GM21381 (cell line): ENCODE data around the gene TBC1D22A.

ENCODE experiments used
- ATAC-seq: cut with Tn5 transposase; IDR thresholded peaks from one replicate; pipeline ENCODE4 v1.9.1; 2021; ENCODE audit warnings: mild to moderate bottlenecking, moderate library complexity; ENCODE audit not compliant: unreplicated experiment

Gene TBC1D22A

GRCh38 chr22:47005506-47006408 is 243.3 kb downstream of the TBC1D22A start:
- no peak for ATAC-seq

DNA sequence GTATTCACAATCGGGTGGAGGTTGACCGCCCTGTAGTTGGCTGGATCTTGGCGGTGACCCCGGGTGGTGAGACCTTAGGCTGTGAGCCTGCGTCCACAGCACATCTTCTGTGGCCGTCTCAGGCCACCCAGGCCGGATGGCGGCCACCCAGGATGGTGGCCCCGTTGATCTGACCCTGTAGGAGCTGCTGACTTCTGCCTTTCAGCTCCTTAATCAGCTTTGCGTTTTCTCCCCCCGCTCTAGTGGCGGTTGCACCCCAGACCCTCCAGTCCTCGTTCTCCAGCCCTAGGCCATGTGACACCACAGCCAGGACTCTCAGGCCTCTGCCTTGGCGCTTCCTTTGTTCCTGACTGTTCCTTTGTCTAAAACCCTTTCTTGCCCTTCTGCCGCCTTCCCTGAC is 244.0 kb downstream of the TBC1D22A start:
- no peak for ATAC-seq

- no peak for ATAC-seq
Observed at GRCh38 chr22:47006869-47007268, 244.4 kb downstream of the TBC1D22A start.

DNA sequence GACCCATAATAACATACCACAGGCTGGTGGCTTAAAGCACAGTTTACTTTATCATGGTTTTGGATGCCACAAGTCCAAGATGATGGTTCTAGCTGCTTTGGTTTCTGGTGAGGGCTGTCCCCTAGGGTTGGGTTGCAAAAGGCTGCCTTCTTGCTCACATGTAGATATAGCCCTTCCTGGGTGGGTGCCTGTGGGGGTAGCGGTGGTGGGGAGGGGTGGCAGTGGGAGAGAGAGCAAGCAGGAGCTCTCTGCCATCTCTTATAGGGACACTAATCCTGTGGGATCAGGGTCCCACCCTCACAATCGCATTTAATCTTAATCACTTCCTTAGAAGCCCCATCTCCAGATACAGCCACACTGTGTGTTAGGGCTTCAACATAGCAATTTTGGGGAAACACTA is 245.0 kb downstream of the TBC1D22A start:
- ATAC-seq, result no peak

- no peak for ATAC-seq
Observed at GRCh38 chr22:47008208-47008885, 245.9 kb downstream of the TBC1D22A start.

GRCh38 chr22:47009304-47010101 is 247.1 kb downstream of the TBC1D22A start:
- ATAC-seq, result no peak

- ATAC-seq, result no peak
Observed at GRCh38 chr22:47010211-47010610, 247.8 kb downstream of the TBC1D22A start.

DNA sequence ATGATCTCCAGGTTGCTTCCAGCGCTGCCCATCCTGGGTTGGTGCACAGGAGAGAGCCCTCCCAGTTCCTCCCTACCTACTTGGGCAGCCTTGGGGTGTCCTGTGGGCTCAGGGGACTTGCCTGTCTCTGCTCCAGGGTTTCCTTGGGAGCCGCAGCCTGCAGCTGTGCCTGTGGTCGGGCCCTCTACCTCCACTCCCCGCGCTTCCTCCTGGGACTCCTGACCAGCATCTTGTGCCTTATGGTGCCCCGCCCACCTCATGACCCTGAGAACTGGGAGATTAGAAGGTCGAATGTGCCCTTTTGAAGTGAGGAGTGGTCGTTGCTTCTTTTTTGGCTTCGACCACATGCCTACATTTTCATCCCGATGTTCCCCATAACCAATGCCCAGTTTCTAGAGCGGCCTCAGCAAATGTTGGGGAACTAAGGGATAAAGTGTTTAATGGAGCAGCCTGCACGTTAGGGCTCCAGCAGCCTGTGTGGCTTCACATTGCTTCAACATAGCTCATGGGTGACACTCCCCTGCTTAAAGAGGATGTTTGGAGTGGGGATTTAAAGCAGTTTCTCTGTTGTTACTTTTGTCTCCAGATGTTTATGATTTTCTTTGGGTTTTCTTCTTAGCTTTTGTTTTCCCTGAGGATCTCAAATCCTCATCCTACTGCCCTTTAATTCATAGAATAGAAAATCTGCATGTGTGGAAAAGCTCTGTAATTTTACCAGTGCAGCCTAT is 248.8 kb downstream of the TBC1D22A start:
- no peak for ATAC-seq

- ATAC-seq, result no peak
Observed at GRCh38 chr22:47011859-47012258, 249.4 kb downstream of the TBC1D22A start.

- no peak for ATAC-seq
Observed at GRCh38 chr22:47012589-47013370, 250.3 kb downstream of the TBC1D22A start.

DNA sequence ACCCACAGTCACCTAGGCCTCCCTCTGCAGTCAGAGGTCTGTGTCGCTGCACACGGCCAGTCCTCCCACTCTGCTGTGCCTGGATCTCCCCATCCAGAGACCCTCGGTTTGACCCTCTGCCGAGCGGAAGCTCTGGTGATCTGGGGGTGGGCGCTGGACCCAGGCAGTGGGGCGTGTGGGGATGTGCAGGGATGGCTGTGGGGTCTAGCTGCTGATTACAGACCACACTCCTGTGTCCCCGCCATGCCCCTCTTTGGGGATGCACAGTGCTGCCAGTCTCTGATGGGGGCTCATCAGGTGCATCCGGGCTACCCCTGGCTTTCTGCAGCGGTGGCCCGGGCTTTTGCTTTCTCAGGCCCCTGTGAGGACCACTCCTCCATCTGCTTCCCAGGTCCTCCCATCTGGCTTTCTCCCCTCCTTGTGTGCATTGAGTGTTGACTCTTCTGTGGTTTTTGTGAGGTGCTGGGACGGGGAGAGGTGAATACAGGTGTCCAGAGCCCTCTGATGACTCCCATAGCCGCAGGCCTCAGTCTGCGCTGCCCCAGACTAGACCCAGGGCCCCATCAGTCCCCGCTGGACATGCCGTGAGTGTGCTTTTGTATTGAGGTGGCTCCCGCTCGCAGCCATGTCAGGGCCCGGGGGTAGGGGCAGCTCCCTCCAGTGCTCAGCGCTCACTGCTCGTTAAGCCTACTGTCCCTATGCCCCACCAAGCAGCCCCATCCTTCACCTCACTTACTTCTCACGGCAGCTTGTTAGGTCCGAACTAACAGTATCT is 251.6 kb downstream of the TBC1D22A start:
- ATAC-seq, result no peak

DNA sequence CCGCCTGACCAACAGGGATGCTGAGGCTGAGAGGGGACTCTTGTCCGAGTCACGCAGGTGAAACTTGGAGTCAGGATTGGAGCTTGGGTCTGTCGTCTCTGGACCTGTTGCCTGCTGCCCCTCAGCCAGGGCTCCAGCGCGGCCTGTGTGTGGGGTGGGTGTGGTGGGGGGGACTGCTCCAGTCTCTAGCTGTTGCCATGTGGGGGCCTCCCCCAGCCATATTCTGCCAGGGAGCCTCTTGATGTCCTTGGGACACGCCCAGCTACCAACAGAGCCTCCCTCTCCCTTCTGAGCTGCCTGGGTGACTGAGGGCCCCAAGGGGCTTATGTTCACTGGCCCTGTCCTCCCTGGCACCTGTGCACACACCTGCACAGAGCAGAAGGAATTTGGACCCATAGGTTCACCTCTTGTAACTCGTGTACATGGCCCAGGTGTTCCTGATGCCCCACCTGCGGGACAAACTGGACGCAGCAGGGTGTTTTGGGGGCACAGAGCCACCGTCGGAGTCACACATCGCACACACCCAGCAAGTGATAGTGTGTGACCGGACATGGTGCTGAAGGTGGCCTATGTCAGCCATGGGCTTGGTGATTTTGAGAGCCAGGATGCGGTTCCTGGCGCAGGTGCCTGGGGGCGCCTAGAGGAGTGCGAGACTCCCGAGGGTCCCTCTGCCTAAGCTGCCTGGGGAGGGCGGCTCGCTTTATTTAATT is 252.3 kb downstream of the TBC1D22A start:
- ATAC-seq, result no peak

DNA sequence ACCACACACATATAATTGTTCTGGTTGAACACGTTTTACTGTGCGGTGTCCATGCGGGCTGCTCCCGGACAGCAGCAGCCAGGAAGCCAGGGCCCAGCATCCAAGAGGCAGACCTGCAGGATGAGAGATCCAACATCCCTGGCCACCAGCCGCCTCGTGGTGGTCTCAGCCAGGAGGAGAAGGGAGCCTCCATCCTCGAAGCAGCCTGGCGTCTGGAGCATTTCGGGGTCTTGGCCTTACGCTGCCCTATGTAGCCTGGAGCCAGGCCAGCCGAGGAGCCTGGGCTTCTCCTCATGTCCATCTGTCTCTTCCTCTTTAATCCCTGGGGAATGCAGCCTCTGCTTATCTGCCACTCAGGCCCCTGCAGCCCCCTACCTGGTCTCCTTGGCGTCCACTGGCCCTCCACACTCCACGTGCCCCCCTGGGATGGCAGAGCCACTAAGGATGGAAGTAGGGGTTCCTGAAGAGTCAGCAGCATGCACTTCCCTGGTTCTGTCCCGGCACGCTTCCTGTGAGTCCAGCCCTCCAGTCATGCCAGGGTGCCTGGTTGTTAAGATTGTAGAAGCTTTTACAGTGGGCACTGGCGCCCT is 253.2 kb downstream of the TBC1D22A start:
- ATAC-seq, result no peak

DNA sequence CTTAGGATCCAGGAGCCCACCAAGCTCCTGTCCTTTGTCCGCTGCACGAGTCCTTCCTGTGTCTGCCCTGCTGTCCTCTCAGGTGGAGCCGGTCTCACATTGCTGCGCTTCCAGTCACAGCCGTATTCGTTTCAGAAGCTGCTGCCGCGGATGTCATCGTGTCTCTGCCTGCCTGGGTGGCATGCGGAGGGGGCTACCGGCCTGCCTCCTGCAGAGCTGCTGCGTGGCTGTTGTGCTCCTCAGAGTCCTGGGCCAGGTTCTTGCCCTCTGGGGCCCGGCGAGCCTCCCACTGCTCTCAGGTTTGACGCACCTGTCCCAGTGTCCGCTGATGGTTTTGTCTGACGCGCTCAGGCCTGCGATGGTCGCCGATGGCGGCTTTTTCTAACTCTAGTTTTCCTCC is 254.2 kb downstream of the TBC1D22A start:
- ATAC-seq, result no peak

GRCh38 chr22:47017245-47017644 is 254.8 kb downstream of the TBC1D22A start:
- ATAC-seq, result no peak

DNA sequence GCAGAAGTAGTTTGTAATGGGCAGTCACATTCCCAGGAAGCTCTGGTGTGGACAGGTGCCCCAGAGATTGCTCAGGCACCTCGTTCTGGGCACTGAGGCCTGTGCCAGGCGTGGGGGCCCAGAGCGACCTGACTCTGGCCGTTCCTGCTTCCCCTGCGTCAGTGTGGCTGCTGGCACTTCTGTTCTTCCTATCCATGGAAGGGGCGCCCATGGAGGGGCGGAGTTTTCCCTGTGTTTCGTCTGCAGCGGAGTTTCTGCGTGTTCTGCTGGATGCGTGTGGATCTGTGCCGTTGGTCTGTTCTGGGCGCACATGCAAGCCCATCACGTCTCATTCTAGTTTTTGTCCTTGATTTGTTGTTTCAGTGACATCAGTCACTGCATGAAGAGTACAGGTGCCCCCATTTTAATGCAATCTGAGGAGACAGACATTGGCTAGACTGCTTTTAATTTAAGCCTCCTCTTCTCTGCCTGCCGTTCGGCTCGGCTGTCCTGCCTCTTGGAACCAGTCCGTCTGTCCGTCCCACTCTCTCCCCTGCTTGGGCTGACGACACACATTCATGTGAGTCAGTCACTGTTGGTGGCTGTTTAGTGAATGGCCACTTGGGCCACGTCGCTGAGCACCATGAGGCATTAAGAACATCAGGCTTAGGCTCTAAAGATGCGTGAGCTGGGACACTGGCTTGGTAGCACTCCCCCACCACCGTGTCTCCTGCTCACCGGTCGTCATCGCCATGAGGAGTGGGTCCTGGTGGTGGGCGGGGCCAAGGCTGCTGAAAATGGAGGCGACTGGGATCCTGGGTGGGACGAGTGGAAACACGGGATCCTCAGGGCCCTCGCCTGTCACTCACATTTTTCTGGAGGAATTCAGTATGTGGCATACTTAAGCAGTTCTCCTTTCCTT is 255.8 kb downstream of the TBC1D22A start:
- no peak for ATAC-seq
